H9 (cell line): Measurements from ENCODE around the gene UQCC2. TPM values are rescaled to one million over a fixed set of nuclear protein-coding genes. Genes with fewer than 3 reads are reported as not detected.

Experiments
- DNase-seq: peaks from one replicate; pipeline ENCODE4 v3.0.0-alpha.2; 2017
- H2AFZ ChIP-seq: one replicate; pipeline ENCODE4 v1.6.1; 2013; ENCODE audit warnings: mild to moderate bottlenecking, low read length, control low read depth, moderate library complexity
- H2AK5ac ChIP-seq: 2 replicates; pipeline ENCODE4 v1.6.1; 2013; ENCODE audit warnings: low read length, control low read depth, mixed read lengths; ENCODE audit not compliant: insufficient read length
- H2BK120ac ChIP-seq: one replicate; pipeline ENCODE4 v1.6.1; 2013; ENCODE audit warnings: low read depth, mild to moderate bottlenecking, low read length, control low read depth, inconsistent platforms; ENCODE audit not compliant: poor library complexity, severe bottlenecking
- H2BK12ac ChIP-seq: 2 replicates; pipeline ENCODE4 v1.6.1; 2013; ENCODE audit warnings: low read length, control low read depth, mixed read lengths, low read depth; ENCODE audit not compliant: insufficient read length
- H2BK15ac ChIP-seq: 2 replicates; pipeline ENCODE4 v1.6.1; 2013; ENCODE audit warnings: low read depth, low read length, control low read depth
- H2BK20ac ChIP-seq: one replicate; pipeline ENCODE4 v1.6.1; 2013; ENCODE audit warnings: low read depth, mild to moderate bottlenecking, low read length, control low read depth, inconsistent platforms; ENCODE audit not compliant: poor library complexity, severe bottlenecking
- H2BK5ac ChIP-seq: 2 replicates; pipeline ENCODE4 v1.6.1; 2013; ENCODE audit warnings: low read length, control low read depth, mixed read lengths; ENCODE audit not compliant: insufficient read length
- H3K14ac ChIP-seq: 2 replicates; pipeline ENCODE4 v1.6.1; 2013; ENCODE audit warnings: low read length, control low read depth; ENCODE audit not compliant: insufficient read depth
- H3K18ac ChIP-seq: 2 replicates; pipeline ENCODE4 v1.6.1; 2013; ENCODE audit warnings: low read depth, mild to moderate bottlenecking, mixed read lengths, low read length, control low read depth; ENCODE audit not compliant: insufficient read length
- H3K23ac ChIP-seq: 2 replicates; pipeline ENCODE4 v1.6.1; 2013; ENCODE audit warnings: low read length, control low read depth, mixed read lengths, low read depth; ENCODE audit not compliant: insufficient read length
- H3K23me2 ChIP-seq: 2 replicates; pipeline ENCODE4 v1.6.1; 2013; ENCODE audit warnings: low read depth, mild to moderate bottlenecking, mixed read lengths, low read length, control low read depth; ENCODE audit not compliant: insufficient read length, poor library complexity, severe bottlenecking
- H3K27ac ChIP-seq: 2 replicates; pipeline ENCODE4 v1.5.1; 2013; ENCODE audit warnings: low read length, control low read depth, mixed read lengths, low read depth; ENCODE audit not compliant: insufficient read length
- H3K27me3 ChIP-seq: 2 replicates; pipeline ENCODE4 v1.6.1; 2013; ENCODE audit warnings: low read length, control low read depth, inconsistent platforms; ENCODE audit not compliant: insufficient read depth
- H3K4ac ChIP-seq: 2 replicates; pipeline ENCODE4 v1.6.1; 2013; ENCODE audit warnings: low read depth, mild to moderate bottlenecking, control low read depth, inconsistent platforms, low read length, moderate library complexity
- H3K4me1 ChIP-seq: 2 replicates; pipeline ENCODE4 v1.6.1; 2013; ENCODE audit warnings: low read length, control low read depth, inconsistent platforms; ENCODE audit not compliant: insufficient read depth
- H3K4me2 ChIP-seq: 2 replicates; pipeline ENCODE4 v1.6.1; 2013; ENCODE audit warnings: low read length, control low read depth, mixed read lengths; ENCODE audit not compliant: insufficient read length, insufficient read depth
- H3K56ac ChIP-seq: 2 replicates; pipeline ENCODE4 v1.6.1; 2013; ENCODE audit warnings: low read depth, mild to moderate bottlenecking, mixed read lengths, low read length, control low read depth; ENCODE audit not compliant: insufficient read length
- H3K79me1 ChIP-seq: 2 replicates; pipeline ENCODE4 v1.6.1; 2013; ENCODE audit warnings: low read depth, mild to moderate bottlenecking, moderate library complexity, low read length, control low read depth, inconsistent platforms; ENCODE audit not compliant: insufficient read depth, poor library complexity, severe bottlenecking
- H3K79me2 ChIP-seq: 2 replicates; pipeline ENCODE4 v1.6.1; 2013; ENCODE audit warnings: low read length, control low read depth, inconsistent platforms; ENCODE audit not compliant: insufficient read depth
- H3K9ac ChIP-seq: 2 replicates; pipeline ENCODE4 v1.6.1; 2013; ENCODE audit warnings: low read length, control low read depth, mixed read lengths; ENCODE audit not compliant: insufficient read length; ENCODE audit errors: extremely low read depth
- H3K9me3 ChIP-seq: one replicate; pipeline ENCODE4 v1.6.1; 2013; ENCODE audit warnings: low read depth, low read length, inconsistent platforms; ENCODE audit not compliant: control insufficient read depth
- H3T11ph ChIP-seq: one replicate; pipeline ENCODE4 v1.6.1; 2013; ENCODE audit warnings: mild to moderate bottlenecking, low read length, control low read depth, inconsistent platforms
- H4K20me1 ChIP-seq: one replicate; pipeline ENCODE4 v1.6.1; 2013; ENCODE audit not compliant: control insufficient read depth, insufficient read length, insufficient read depth
- H4K5ac ChIP-seq: 2 replicates; pipeline ENCODE4 v1.6.1; 2013; ENCODE audit warnings: low read depth, mild to moderate bottlenecking, mixed read lengths, low read length, control low read depth; ENCODE audit not compliant: insufficient read length
- H4K8ac ChIP-seq: replicated peaks from 2 replicates; pipeline ENCODE4 v1.6.1; 2013; ENCODE audit warnings: low read length, control low read depth, mixed read lengths, low read depth; ENCODE audit not compliant: insufficient read length
- H4K91ac ChIP-seq: 2 replicates; pipeline ENCODE4 v1.6.1; 2013; ENCODE audit warnings: low read depth, mild to moderate bottlenecking, moderate library complexity, mixed read lengths, low read length, control low read depth; ENCODE audit not compliant: insufficient read length
- H3K27ac Mint-ChIP-seq, 3 experiments: 2 replicates in 2 of 3; 3 replicates in 1 of 3; pipeline ENCODE4 v1.8.0; 2020 to 2021; ENCODE audit warnings: mixed read lengths in 3 of 3, mild to moderate bottlenecking in 1 of 3, moderate library complexity in 1 of 3
- H3K27me3 Mint-ChIP-seq: 2 replicates; pipeline ENCODE4 v1.8.0; 2021; ENCODE audit warnings: low read depth, mild to moderate bottlenecking, moderate library complexity, mixed read lengths
- H3K36me3 Mint-ChIP-seq, 3 experiments: 2 replicates in 2 of 3; 3 replicates in 1 of 3; pipeline ENCODE4 v1.8.0; 2020 to 2021; ENCODE audit warnings: low read depth in 3 of 3, mixed read lengths in 3 of 3; ENCODE audit not compliant: insufficient read depth in 1 of 3
- H3K4me1 Mint-ChIP-seq, 2 experiments: 2 replicates each; pipeline ENCODE4 v1.8.0; 2020; ENCODE audit warnings: mixed read lengths in 2 of 2
- H3K4me3 Mint-ChIP-seq, 2 experiments: 2 replicates in 1 of 2; 3 replicates in 1 of 2; pipeline ENCODE4 v1.8.0; 2020 to 2021; ENCODE audit warnings: mild to moderate bottlenecking in 2 of 2, mixed read lengths in 2 of 2, moderate library complexity in 1 of 2
- H3K9me3 Mint-ChIP-seq, 2 experiments: 2 replicates in 1 of 2; 3 replicates in 1 of 2; pipeline ENCODE4 v1.8.0; 2020; ENCODE audit warnings: mild to moderate bottlenecking in 2 of 2, mixed read lengths in 2 of 2, moderate library complexity in 1 of 2
- WGBS: extraction: QIAGEN DNeasy Blood & Tissue Kit; methylation state at CpG from one replicate; pipeline ENCODE4 v1.1.7; 2013; ENCODE audit warnings: missing lambda C conversion rate, low lambda C conversion rate, mixed read lengths; ENCODE audit not compliant: insufficient read length; ENCODE audit errors: extremely low coverage; 5-methylcytosine and 5-hydroxymethylcytosine counted together
- total RNA-seq: library from RNA; stranded (reverse); gene quantifications from 2 replicates; pipeline ENCODE4 v1.2.1, GENCODE V29; 2021
- TF ChIP-seq, protein P1 (sequence below): fragments of 200-600 bp; sonication (generic); conservative IDR thresholded peaks from 3 replicates; pipeline ENCODE4 v1.8.0; 2021; ENCODE audit warnings: antibody characterized with exemption, mild to moderate bottlenecking

Gene UQCC2
- total RNA-seq, 1 experiment from 2014 or later: 140 TPM

DNA sequence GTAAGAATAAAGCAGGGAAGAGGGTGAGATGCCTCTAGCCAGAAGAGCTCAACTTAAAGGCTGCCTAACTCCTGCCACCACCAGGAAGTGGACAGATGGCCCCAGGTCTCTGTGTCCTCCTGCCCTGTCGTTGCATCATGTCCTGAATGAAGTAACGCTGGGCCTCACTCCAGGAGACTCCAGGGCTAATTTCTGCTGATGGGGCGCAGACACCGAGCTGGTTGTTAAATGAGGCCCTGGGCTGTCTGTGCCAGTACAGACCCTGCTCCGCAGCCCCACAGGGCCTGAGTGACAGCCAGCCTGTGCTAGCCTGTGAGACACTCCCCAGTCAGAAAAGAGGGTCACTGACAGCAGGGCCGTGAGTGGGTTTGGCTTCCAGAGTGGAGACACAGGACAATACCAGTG, 28.7 kb upstream of the UQCC2 start:
- Histone ChIP-seq H2AK5ac (no peak overlapping the region), H3K27me3 (no peaks in the 10 kb centered on the region), H3K14ac (no peak overlapping the region; the same call in 1 of the 2 replicates), H3K9ac (no peak overlapping the region), H4K91ac (no peak overlapping the region), H2BK15ac (no peak overlapping the region), H3K23me2 (no peaks in the 10 kb centered on the region), H3K18ac (no peak overlapping the region), H3K9me3 (no peaks in the 10 kb centered on the region), H2BK12ac (no peak overlapping the region), H4K5ac (no peak overlapping the region), H2BK20ac (no peak overlapping the region), H4K20me1 (no peaks in the 10 kb centered on the region), H3K79me1 (no peaks in the 10 kb centered on the region), H2BK5ac (no peak overlapping the region), H2AFZ (no peak overlapping the region), H3K23ac (no peak overlapping the region), H3T11ph (no peak overlapping the region), H3K27ac (no peak overlapping the region), H3K4me1 (no peaks in the 10 kb centered on the region; the same call in 1 of the 2 replicates), H3K56ac (no peak overlapping the region), H3K4me2 (no peak overlapping the region), H3K79me2 (no peaks in the 10 kb centered on the region), H2BK120ac (no peak overlapping the region), H4K8ac (no peak overlapping the region), H3K4ac (no peak overlapping the region)
- no peaks in the 10 kb centered on the region for H3K9me3 Mint-ChIP-seq
- no peak overlapping the region for H3K4me3 Mint-ChIP-seq
- H3K4me1 Mint-ChIP-seq: peaks cover 17 to 18% of the 10 kb centered on the region in 2 experiments
- H3K27ac Mint-ChIP-seq: no peak overlapping the region
- H3K27me3 Mint-ChIP-seq: peaks cover 2% of the 10 kb centered on the region
- no peaks in the 10 kb centered on the region for H3K36me3 Mint-ChIP-seq
- TF ChIP-seq, protein P1, sequence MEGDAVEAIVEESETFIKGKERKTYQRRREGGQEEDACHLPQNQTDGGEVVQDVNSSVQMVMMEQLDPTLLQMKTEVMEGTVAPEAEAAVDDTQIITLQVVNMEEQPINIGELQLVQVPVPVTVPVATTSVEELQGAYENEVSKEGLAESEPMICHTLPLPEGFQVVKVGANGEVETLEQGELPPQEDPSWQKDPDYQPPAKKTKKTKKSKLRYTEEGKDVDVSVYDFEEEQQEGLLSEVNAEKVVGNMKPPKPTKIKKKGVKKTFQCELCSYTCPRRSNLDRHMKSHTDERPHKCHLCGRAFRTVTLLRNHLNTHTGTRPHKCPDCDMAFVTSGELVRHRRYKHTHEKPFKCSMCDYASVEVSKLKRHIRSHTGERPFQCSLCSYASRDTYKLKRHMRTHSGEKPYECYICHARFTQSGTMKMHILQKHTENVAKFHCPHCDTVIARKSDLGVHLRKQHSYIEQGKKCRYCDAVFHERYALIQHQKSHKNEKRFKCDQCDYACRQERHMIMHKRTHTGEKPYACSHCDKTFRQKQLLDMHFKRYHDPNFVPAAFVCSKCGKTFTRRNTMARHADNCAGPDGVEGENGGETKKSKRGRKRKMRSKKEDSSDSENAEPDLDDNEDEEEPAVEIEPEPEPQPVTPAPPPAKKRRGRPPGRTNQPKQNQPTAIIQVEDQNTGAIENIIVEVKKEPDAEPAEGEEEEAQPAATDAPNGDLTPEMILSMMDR: no peak
- WGBS: no CpG with 5 or more reads among the region's 6 CpGs
- no peak for DNase-seq
